Pancreas (tissue), 10 donors: Measurements from ENCODE around the gene ZNF341. TPM values are rescaled to one million over a fixed set of nuclear protein-coding genes. Genes with fewer than 3 reads are reported as not detected.

ENCODE experiments used
- ATAC-seq, 4 donors: fragments of 200-7000 bp; cut with Tn5 transposase; one replicate each; pipeline versions ENCODE4 v1.8.0 to v1.9.1; 2020; ENCODE audit warnings: mild to moderate bottlenecking in 4 of 4, moderate library complexity in 4 of 4
- DNase-seq, 6 donors: peaks; one replicate each; pipeline ENCODE4 v3.0.0-alpha.2; 2020
- FAIRE-seq: peaks from 2 replicates; lab custom pipeline; 2012; peaks lifted over from hg19 to GRCh38; lab: Jason Lieb, UNC
- H3K27ac ChIP-seq, 4 donors: fragments of 200-600 bp; sonication (generic); 1 replicate in 3 of 4; 2 replicates in 1 of 4; pipeline versions ENCODE4 v1.5.0 to v1.8.0; 2020
- H3K27me3 ChIP-seq, 4 donors: fragments of 200-600 bp; one replicate each; pipeline ENCODE4 v1.8.0; 2021
- H3K36me3 ChIP-seq, 3 donors: fragments of 200-600 bp; sonication (generic) in 1 of 3; one replicate each; pipeline versions ENCODE4 v1.5.0 to v1.8.0; 2020 to 2021
- H3K4me1 ChIP-seq, 3 donors: fragments of 200-600 bp; one replicate each; pipeline ENCODE4 v1.8.0; 2021
- H3K4me3 ChIP-seq, 4 donors: fragments of 200-600 bp; sonication (generic) in 2 of 4; one replicate each; pipeline versions ENCODE4 v1.5.0 to v1.8.0; 2020 to 2021
- H3K9me3 ChIP-seq, 4 donors: fragments of 200-600 bp; one replicate each; pipeline ENCODE4 v1.8.0; 2021
- CTCF ChIP-seq, 4 donors: fragments of 200-600 bp; sonication (generic) in 3 of 4; IDR thresholded peaks; one replicate each; pipeline versions ENCODE4 v1.5.0 to v1.8.0; 2021; ENCODE audit warnings: antibody characterized with exemption in 4 of 4
- WGBS, 2 donors: extraction: QIAGEN DNeasy Blood & Tissue Kit; methylation state at CpG; one replicate each; pipeline ENCODE4 v1.1.7; 2013; 5-methylcytosine and 5-hydroxymethylcytosine counted together
- intact Hi-C, 3 donors: fragments of 100-400 bp; cut with DNase I; formaldehyde crosslinking; loops; one replicate each; pipeline versions ENCODE4 v1.11.1 to v1.14.2; 2022
- polyA plus RNA-seq, 2 donors: library from polyadenylated mRNA; stranded (reverse); fragments of 200-250 nt; gene quantifications; one replicate each; pipeline ENCODE4 v1.2.3, GENCODE V29; 2013
- total RNA-seq, 6 donors: library from RNA; stranded (reverse); fragmentation: NEBNext Ultra II Directional in 4 of 6; extraction: Animal tissue kit (Norgen Biotek cat#: 25700) in 4 of 6; gene quantifications; one replicate each; pipeline versions ENCODE4 v1.2.1 to v1.2.4, GENCODE V29; 2021 to 2023
- donor health status: healthy with polysubstance abuse.
- donor health status: DM: no; HTN: no; CAD: no; lungs with moderate emphysema.
- donor health status: DM: no; HTN: no; CAD: no.
- donor health status: control.
- donor health status: control.
- donor health status: Bipolar disorder and iron deficiency.
- donor health status: DM: yes; HTN: yes; CAD: no.
- donor health status: DM: no; HTN: no; CAD: no.
- donor health status: DM: no; HTN: no; CAD: no.
- donor health status: DM: yes; HTN: yes; CAD: no.

The ZNF341 gene
- total and polyA plus RNA-seq, 8 donors, result 1.1 to 5.7 (median 1.6) TPM

DNA sequence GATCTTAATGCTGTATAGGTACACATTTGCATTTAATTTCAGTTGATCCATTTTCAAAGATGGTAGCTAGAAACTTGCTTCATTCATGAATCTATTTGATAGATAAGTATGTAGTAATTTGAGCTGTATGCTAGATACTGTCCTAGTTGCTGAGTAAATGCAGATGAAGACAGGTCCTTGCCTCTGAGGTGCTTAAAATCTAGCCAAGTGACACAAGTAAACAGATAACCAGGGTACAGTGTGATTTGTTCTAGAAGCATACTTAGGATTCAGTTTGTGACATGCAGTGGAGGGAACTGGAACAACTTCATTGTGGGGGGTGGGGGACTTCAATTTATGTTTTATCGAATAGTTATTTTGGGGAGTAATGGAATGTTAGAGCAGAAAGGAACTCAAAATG, 88.6 kb downstream of the ZNF341 start:
- FAIRE-seq, result no peak
- Histone ChIP-seq H3K9me3 (no peaks in the 10 kb centered on the region), H3K27ac (no peak overlapping the region), H3K4me3 (no peak overlapping the region), H3K27me3 (no peaks in the 10 kb centered on the region), H3K4me1 (peaks cover 11 to 18% (median 12%) of the 10 kb centered on the region in 3 donors), H3K36me3 (no peaks in the 10 kb centered on the region)
- peak in 3 of 4 donors; percentile 21 to 59 (median 45) for ATAC-seq
- 66 to 80% methylated on average over 1 of the region's 1 CpG for WGBS, 2 donors
- intact Hi-C loops, result no loop called here
- no peak for TF ChIP-seq CTCF (IDR thresholded peaks at IDR 0.05)
- no peak for DNase-seq

DNA sequence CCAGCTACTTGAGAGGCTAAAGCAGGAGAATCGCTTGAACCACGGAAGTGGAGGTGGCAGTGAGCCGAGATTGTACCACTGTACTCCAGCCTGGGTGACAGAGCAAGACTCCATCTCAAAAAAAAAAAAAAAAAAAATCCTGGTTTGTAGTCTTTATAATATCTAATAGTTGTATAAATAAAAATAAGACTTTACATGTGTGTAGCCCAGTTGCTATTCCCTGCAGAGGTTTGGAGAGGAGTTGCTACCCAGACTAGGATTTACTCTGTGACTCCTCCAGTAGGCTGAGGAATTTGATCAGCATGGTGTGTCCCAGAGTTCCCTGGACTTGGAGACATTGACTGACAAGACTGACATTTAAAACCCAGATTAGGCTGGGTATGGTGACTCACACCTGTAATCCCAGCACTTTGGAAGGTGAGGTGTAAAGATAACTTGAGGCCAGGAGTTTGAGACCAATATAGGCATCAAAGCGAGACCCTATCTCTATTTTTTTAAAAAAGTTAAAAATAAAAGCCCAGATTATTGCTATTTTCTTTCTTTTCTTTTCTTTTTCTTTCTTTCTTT, 89.6 kb downstream of the ZNF341 start:
- WGBS, 2 donors, result 41 to 85% methylated on average over 4 of the region's 4 CpGs
- no peak for TF ChIP-seq CTCF (IDR thresholded peaks at IDR 0.05)
- H3K9me3 ChIP-seq, result no peaks in the 10 kb centered on the region
- no peak for FAIRE-seq
- no peak overlapping the region for H3K27ac ChIP-seq
- H3K27me3 ChIP-seq, result no peaks in the 10 kb centered on the region
- ATAC-seq, result peak in 3 of 4 donors; percentile 7 to 29 (median 17)
- peaks cover 15 to 27% (median 21%) of the 10 kb centered on the region in 3 donors for H3K4me1 ChIP-seq
- no peak for DNase-seq
- H3K36me3 ChIP-seq, result no peaks in the 10 kb centered on the region
- no peak overlapping the region for H3K4me3 ChIP-seq
- intact Hi-C loops, result no loop called here

- intact Hi-C loops, result no loop called here
- WGBS, 2 donors, result 86 to 89% methylated on average over 5 of the region's 5 CpGs
- DNase-seq (no peak), ATAC-seq (no peak), FAIRE-seq (no peak)
- H3K36me3 ChIP-seq, result no peaks in the 10 kb centered on the region
- no peak overlapping the region for H3K27ac ChIP-seq
- H3K4me1 ChIP-seq, result peaks cover 16 to 36% (median 32%) of the 10 kb centered on the region in 3 donors
- H3K9me3 ChIP-seq, result no peaks in the 10 kb centered on the region
- no peaks in the 10 kb centered on the region for H3K27me3 ChIP-seq
- H3K4me3 ChIP-seq, result no peak overlapping the region
- no peak for TF ChIP-seq CTCF (IDR thresholded peaks at IDR 0.05)
These were observed 90.6 kb downstream of the ZNF341 start for GRCh38 chr20:33822423-33822822.

- no peak for FAIRE-seq
- no peak for DNase-seq
- Histone ChIP-seq H3K4me3 (no peak overlapping the region), H3K36me3 (no peaks in the 10 kb centered on the region), H3K4me1 (peaks cover 22 to 42% (median 37%) of the 10 kb centered on the region in 3 donors), H3K27ac (no peak overlapping the region), H3K9me3 (no peaks in the 10 kb centered on the region), H3K27me3 (no peaks in the 10 kb centered on the region)
- WGBS, 2 donors, result 92 to 95% methylated on average over 5 of the region's 5 CpGs
- intact Hi-C loops, result no loop called here
- no peak for ATAC-seq
- TF ChIP-seq CTCF (IDR thresholded peaks at IDR 0.05), result no peak
These were observed 91.2 kb downstream of the ZNF341 start for GRCh38 chr20:33822991-33823390.

DNA sequence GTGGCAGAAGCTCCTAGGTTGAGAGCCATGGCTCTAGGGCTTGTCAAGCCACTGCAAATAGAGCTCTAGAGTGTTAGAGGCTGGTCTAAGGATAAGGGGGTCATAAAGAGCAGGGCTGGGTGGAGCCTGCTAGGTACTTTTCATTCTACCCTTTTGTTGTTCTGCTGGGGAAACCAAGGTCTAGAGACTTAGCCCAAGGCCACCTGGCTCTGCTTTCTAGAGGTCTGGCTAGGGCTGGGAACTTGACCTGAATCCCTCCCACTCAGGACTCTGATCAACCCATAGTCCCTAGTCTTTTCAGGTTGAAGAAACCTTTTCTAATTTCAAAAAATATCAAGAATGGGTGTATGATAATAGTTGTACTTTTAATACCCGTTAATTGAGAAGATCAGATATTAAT, 93.1 kb downstream of the ZNF341 start:
- no peak for TF ChIP-seq CTCF (IDR thresholded peaks at IDR 0.05)
- no peaks in the 10 kb centered on the region for H3K9me3 ChIP-seq
- no peak overlapping the region for H3K27ac ChIP-seq
- H3K4me3 ChIP-seq, result no peak overlapping the region
- ATAC-seq (no peak), FAIRE-seq (no peak), DNase-seq (no peak)
- peaks cover 40 to 60% (median 55%) of the 10 kb centered on the region in 3 donors for H3K4me1 ChIP-seq
- H3K36me3 ChIP-seq, result no peaks in the 10 kb centered on the region
- intact Hi-C loops, result no loop called here
- 84 to 87% methylated on average over 1 of the region's 1 CpG for whole genome bisulfite sequencing, 2 donors
- no peaks in the 10 kb centered on the region for H3K27me3 ChIP-seq
